Stimulated activated CD4-positive, alpha-beta T cell treated with anti-CD3 and anti-CD28 coated beads, Interleukin-4, amount 100 ng/mL, for 48 hours (primary cell): ENCODE measurements around the gene ZNF624.
"Not testable (repeated sequence)": the region's sequence is repeated elsewhere in the genome, so short reads cannot be mapped to it uniquely, and the experiment has no call there.

Experiments used
- DNase-seq, 2 donors: peaks; one replicate each; pipeline ENCODE4 v3.0.0-alpha.2; 2020; ENCODE audit warnings: low read depth in 2 of 2

ZNF624 gene

DNA sequence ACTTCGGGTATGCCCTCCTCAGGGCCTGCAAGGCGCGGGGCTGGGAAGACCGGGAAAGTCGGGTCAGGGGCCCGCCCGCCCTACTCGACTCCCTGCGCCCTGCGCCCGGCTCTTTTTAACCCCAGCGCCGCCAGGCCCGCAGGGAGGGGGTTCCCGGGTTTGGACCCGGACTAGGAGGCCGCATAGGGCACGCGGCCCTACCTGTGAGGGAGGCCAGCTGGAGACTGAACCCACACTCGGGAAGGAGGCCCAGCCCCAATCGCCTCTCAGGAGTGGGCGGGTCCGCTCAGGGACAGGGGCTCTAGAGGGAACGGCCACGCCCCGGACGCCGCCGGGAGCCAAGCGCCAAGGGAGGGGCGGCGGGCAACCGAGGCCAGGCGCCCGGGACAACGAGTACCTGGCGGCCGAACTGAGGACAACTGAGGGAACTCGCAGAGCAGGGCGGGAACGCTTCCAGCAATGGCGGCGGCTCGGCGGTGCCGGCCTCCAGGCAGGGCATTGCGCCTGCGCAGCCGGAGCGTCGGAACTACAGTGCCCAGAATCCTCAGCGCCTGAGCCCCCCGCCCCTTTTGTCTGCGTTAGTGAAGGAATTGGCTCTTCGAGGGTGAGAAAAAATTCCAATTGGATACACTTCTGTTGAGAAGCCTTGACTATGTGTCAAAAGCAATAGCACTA, at the start of gene ZNF624:
ZNF624 (minus strand) TSS at position 484 of the 675 bp plus-strand sequence.
- peak; percentile 83 to 86 for DNase-seq

DNA sequence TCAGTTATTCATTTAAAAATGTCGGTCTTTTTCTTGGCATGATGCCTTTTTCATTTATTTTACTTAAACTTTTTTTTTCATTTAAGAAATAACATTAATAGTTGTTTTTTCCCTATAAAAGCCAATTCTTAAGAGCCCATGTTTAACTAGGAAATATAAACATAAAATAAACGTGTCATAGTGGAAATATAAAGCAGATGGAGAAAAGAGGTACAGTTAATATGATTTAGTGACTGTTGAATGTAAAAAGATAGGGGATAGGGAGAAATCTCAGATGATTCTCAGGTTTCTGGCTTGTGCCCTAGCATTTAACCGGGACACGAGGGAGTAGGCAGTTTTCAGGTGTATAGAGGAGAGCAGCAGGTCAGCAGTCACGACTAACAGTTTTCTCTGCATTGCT, 44.0 kb upstream of the ZNF624 start:
- DNase-seq: not testable (repeated sequence)

- not testable (repeated sequence) for DNase-seq
Observed at GRCh38 chr17:16690447-16690846, 36.8 kb upstream of the ZNF624 start.

DNA sequence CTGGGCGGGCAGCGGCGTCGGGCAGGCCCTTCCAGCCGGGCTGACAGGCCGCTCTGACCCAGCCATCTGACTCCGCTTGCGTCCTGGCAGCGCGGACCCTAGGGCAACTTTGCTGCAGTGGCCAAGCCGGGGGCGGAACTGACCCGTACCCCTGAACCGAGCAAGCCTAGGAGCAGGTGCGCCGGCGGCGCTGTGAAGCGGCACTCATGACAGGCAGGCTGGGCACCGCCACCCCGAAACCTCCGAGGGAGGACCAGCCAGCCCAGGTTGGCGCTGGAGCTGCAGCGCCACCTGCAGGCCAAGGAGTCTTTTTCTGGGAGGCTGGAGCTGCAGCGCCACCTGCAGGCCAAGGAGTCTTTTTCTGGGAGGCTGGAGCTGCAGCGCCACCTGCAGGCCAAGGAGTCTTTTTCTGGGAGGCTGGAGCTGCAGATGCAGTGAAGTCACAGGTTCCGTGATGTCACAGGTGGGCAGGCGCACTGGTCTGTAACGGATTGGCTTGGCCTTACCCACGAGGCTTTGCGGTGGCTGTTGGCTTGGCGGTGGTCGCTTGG, 36.2 kb upstream of the ZNF624 start, which contains the start of gene CCDC144A:
CCDC144A (plus strand) TSS at position 511 of the 551 bp plus-strand sequence. CDS start 160 bp downstream, outside the sequence.
- peak; percentile 71 to 79 for DNase-seq

GRCh38 chr17:16687151-16687550, 33.5 kb upstream of the ZNF624 start:
- not testable (repeated sequence) for DNase-seq

DNA sequence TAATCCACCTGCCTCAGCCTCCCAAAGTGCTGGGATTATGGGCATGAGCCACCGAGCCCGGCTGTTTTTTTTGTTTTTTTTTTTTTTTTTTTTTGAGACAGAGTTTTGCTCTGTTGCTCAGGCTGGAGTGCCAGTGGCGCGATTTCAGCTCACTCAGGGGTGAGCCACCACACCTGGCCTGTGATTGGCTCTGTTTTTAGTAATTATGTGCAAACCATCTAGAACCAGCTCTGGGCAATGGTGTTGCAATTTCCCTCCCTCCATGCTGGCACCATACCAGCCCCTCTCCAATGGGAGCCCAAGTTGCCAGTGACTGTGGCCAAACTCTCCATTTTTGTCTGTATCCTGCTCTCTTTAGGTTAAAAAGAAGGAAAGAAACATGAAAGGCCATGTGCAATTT, 32.4 kb upstream of the ZNF624 start:
- DNase-seq: not testable (repeated sequence)

DNA sequence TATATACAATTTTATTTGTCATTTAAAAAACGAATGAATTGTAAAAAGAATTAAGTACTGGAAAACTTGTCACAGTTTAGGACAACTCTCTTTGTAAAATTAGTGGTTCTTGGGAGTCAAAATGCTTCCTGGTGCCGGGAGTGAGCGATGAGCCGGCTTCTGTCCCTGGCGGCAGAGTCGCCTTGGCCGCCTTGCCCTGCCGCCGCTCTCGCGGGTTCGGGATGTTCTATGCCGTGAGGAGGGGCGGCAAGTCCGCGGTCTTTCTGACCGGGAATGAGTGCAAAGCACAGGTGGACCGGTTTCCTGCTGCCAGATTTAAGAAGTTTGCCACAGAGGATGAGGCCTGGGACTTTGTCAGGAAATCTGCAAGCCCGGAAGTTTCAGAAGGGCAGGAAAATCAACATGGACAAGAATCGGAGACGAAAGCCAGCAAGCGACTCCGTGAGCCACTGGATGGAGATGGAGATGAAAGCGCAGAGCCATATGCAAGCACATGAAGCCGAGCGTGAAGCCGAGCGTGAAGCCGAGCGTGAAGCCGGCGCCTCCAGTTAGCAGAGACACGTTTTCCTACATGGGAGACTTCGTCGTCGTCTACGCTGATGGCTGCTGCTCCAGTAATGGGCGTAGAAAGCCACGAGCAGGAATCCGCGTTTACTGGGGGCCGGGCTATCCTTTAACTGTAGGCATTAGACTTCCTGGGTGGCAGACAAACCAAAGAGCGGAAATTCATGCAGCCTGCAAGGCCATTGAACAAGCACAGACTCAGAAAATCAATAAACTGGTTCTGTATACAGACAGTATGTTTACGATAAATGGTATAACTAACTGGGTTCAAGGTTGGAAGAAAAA, 29.9 kb upstream of the ZNF624 start:
- not testable (repeated sequence) for DNase-seq

DNA sequence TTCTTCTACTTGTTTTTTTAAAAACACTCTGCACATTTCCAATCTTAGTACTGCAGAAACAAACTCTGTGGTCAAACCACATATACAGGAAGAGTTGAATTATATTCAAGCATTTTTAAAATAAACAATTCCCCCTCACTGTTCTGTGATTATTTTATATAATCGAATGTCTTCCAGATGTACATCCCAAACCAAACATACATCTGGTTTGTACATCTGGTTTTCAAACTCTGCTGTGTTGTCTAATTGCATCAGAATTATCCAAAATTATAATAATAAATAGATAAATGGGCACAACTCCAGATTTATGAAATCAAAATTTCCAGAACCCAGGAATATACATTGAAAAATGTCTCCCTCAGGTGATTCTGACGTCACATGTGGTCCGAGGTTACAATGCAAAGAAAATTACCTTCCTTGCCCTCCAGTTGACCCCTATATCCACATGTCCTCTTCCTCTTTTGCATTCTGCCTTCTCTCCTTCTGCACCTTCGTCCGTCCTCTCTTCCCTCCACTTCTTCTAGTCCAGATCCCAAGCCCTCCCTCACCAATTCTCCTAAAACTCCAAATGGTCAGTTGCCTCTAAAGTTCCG, 23.1 kb upstream of the ZNF624 start:
- DNase-seq: no peak

DNA sequence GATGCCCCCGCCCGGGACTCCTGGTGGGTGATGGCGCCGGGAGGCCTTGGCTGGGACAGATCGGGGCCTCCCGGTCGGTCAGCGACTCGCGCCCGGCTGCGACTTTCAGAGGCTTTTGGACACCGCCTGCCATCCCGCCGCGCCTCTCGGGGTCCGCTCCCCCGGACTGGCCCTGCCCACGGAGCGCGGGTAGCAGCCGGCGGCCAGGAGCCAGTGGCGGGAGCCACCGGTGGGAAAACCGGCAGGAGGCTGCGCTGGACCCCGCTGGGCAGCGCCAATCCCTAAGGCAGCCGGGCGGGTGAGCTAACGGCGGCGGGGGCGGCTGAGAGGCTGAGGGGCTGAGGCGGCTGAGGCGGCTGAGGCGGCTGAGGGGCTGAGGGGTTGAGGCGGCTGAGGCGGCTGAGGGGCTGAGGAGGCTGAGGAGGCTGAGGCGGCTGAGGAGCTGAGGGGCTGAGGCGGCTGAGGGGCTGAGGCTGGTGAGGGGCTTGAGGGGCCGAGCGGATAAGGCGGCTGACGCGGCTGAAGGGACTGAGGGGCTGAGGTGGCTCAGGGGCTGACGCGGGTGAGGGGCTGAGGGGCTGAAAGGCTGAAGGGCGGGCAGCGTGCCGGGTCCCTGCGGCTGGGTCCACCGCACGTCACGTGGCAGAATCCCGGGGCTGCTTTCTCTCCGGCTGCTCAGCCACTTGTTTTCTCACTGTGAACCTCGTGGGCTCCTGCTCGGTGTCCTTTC, 13.4 kb upstream of the ZNF624 start:
- DNase-seq: not testable (repeated sequence)

GRCh38 chr17:16666553-16666906, 12.9 kb upstream of the ZNF624 start:
- not testable (repeated sequence) for DNase-seq

DNA sequence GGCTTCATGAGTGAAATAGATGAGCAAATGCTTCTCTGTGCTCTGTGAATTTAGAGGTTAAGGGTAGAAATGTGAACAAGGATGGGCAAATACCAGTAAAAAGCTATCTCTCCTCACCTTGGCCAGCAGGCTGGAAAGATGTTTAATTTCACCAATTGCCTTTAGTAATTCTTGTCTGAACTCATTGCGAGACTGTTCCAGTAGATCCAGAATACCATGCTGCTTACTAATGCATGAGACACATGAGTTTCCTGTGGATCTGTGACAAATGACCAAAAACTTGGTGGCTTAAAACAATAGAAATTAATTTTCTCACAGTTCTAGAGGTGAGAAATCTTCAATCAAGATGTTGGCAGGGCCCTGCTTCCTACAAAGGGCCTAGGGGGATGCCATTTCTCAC, 9.3 kb upstream of the ZNF624 start:
- DNase-seq: no peak

DNA sequence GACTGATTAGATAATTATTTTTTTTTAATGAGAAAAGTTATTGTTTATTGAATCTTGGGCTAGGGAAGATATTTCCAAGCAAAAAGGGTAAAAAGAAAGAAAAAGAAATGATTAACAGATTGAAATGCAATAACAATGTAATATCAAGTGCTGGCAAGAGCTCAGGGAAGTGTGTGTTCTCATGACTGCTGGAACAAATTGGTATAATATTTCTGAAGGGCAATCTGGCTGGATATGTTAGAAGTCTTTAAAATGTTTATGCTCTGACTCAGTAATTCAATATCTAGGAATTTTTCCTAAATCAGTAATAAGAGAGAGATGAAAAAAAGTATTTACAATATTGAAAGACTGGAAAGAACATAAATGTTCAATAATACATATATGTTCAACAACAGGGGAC, 7.6 kb upstream of the ZNF624 start:
- DNase-seq: no peak

GRCh38 chr17:16652847-16653366, 743 bp downstream of the ZNF624 start:
- no peak for DNase-seq

DNA sequence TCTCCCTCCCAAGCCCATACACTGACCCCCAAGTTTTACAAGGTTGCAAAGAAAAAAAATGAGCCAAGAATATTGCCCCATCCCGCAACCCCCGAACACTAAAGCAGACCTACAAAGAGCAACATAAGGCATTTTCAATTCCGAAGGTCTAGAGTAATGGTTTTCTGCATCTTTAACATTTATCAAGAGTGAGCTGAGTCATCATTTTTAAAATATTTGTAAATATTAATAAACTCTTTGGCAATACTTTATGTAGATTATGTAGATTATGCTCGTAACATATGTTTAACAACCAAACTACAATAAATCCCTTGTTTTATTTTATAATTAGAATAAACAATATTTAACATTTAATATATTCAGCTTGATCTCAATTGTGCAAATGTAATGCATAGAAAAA, 1.4 kb downstream of the ZNF624 start:
- DNase-seq: no peak

GRCh38 chr17:16649585-16649984, 4.1 kb downstream of the ZNF624 start:
- no peak for DNase-seq

DNA sequence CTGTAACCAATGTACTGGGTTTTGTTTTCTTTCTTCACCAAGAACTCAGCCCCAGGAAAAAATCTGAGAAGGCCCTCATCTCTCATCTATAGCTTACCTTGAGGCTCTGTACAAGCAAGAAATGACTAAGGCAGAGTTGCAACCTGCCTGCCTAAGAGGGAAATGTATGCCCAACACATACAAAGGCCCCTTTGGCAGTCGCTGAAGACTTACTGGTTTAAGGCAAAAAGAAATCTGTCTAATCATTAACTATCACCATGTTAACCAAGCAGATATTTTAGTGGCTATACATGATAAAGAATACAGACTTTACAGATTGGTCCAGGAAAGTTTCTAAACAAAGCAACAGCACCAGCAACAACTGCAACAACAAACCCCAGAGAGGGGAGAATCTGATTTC, 14.2 kb downstream of the ZNF624 start:
- DNase-seq: no peak

DNA sequence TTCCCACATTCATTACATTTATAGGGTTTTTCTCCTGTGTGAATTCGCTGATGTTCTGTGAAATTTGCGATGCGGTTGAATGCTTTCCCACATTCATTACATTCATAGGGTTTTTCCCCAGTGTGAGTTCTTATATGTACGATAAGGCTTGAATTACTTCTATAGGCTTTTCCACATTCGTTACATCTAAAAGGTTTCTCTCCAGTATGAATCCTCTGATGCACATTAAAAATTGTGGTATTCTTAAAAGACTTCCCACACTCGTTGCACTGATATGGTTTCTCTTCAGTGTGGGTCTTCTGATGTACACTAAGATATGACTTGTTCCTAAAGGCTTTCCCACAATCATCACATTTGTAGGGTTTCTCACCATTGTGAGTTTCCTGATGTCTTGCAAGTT, 30.4 kb downstream of the ZNF624 start:
- no peak for DNase-seq

DNA sequence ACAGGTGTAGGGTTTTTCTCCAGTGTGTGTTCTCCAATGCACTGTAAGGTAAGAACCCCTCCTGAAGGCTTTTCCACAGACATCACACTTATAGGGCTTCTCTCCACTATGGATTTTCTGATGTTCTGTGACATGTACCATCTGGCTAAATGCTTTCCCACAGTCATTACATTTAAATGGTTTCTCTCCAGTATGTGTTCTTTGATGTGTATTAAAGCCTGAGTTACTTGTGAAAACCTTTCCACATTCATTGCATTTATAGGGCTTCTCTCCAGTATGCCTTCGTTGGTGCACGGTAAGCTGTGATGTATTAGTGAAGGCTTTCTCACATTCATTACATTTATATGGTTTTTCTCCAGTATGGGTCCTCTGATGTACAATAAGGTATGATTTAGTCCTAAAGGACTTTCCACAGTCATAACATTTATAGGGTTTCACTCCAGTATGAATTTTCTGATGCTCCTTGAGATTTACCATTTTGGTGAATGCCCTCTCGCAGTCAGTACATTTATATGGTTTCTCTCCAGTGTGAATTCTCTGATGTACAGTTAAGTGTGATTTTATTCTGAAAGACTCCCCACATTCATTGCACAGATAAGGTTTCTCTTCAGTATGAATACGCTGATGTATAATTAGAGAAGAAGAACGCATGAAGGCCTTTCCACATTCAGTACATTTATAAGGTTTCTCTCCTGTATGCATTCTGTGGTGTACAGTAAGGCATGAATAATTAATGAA, 30.9 kb downstream of the ZNF624 start:
- DNase-seq: no peak

GRCh38 chr17:16617481-16618060, 36.1 kb downstream of the ZNF624 start:
- no peak for DNase-seq

GRCh38 chr17:16599537-16599936, 54.1 kb downstream of the ZNF624 start:
- no peak for DNase-seq
